ENCODE data around the gene HOXA7. TPM values are rescaled to one million over a fixed set of nuclear protein-coding genes. Genes with fewer than 3 reads are reported as not detected.

The HOXA7 gene
- total and polyA plus RNA-seq, 7 donors: 2.9 to 10.2 (median 6.2) TPM

GRCh38 chr7:27134392-27134791 lies 22.1 kb downstream of the HOXA7 start:
- Histone ChIP-seq H3K4me3 (peak overlapping the region; percentile 28), H3K36me3 (ENCODE audit: insufficient read depth in 1 of 2, low read depth in 1 of 2) (no peaks in the 10 kb centered on the region), H3K4me1 (peaks cover 56% of the 10 kb centered on the region), H3K27me3 (ENCODE audit: insufficient read depth in 3 of 3, low read length in 2 of 3) (no peaks in the 10 kb centered on the region), H3K9me3 (no peaks in the 10 kb centered on the region), H3K27ac (peak overlapping the region; percentile 69)
- 2 to 5% (median 3%) methylated on average over 2 of the region's 2 CpGs for WGBS, 3 donors
- intact Hi-C loops (cut with DNase I): no loop called here
- DNase-seq (no peak), ATAC-seq (peak in 1 of 4 donors; percentile 47)
- TF ChIP-seq CTCF (IDR thresholded peaks at IDR 0.05): no peak

- DNase-seq (no peak), ATAC-seq (no peak)
- Histone ChIP-seq H3K27me3 (ENCODE audit: insufficient read depth in 3 of 3, low read length in 2 of 3) (no peaks in the 10 kb centered on the region), H3K4me3 (peak overlapping the region; percentile 28), H3K36me3 (ENCODE audit: insufficient read depth in 1 of 2, low read depth in 1 of 2) (no peaks in the 10 kb centered on the region), H3K9me3 (no peaks in the 10 kb centered on the region), H3K4me1 (peaks cover 62% of the 10 kb centered on the region), H3K27ac (peak overlapping the region; percentile 69)
- WGBS, 3 donors: 56 to 63% (median 59%) methylated on average over 18 of the region's 18 CpGs
- intact Hi-C loops (cut with DNase I): no loop called here
- no peak for TF ChIP-seq CTCF (IDR thresholded peaks at IDR 0.05)
Measured at GRCh38 chr7:27133409-27134231, 22.9 kb downstream of the HOXA7 start.

- intact Hi-C loops (cut with DNase I): no loop called here
- H3K9me3 ChIP-seq: no peaks in the 10 kb centered on the region
- 63 to 80% (median 68%) methylated on average over 6 of the region's 6 CpGs for WGBS, 3 donors
- no peak overlapping the region for H3K4me3 ChIP-seq
- ATAC-seq: no peak
- no peaks in the 10 kb centered on the region for H3K27me3 ChIP-seq (ENCODE audit: insufficient read depth in 3 of 3, low read length in 2 of 3)
- H3K27ac ChIP-seq: peak overlapping the region; percentile 69
- no peak for DNase-seq
- peaks cover 65% of the 10 kb centered on the region for H3K4me1 ChIP-seq
- no peaks in the 10 kb centered on the region for H3K36me3 ChIP-seq (ENCODE audit: insufficient read depth in 1 of 2, low read depth in 1 of 2)
- no peak for TF ChIP-seq CTCF (IDR thresholded peaks at IDR 0.05)
Measured at GRCh38 chr7:27132978-27133377, 23.5 kb downstream of the HOXA7 start.

- WGBS, 3 donors: 78 to 92% (median 82%) methylated on average over 2 of the region's 2 CpGs
- DNase-seq (no peak), ATAC-seq (no peak)
- Histone ChIP-seq H3K27me3 (ENCODE audit: insufficient read depth in 3 of 3, low read length in 2 of 3) (no peaks in the 10 kb centered on the region), H3K27ac (no peak overlapping the region), H3K36me3 (ENCODE audit: insufficient read depth in 1 of 2, low read depth in 1 of 2) (no peaks in the 10 kb centered on the region), H3K4me3 (no peak overlapping the region), H3K4me1 (peaks cover 67% of the 10 kb centered on the region), H3K9me3 (no peaks in the 10 kb centered on the region)
- no peak for TF ChIP-seq CTCF (IDR thresholded peaks at IDR 0.05)
- intact Hi-C loops (cut with DNase I): no loop called here
Measured at GRCh38 chr7:27132214-27132613, 24.3 kb downstream of the HOXA7 start.
